C4-2B (cell line): ENCODE results near the gene EDDM3A.

ENCODE experiments used
- ZFX ChIP-seq: fragments of 450-650 bp; IDR thresholded peaks from 2 replicates; pipeline ENCODE4 v1.6.1; 2017
- TF ChIP-seq, protein P1 (sequence below): fragments of 450-650 bp; conservative IDR thresholded peaks from 2 replicates; pipeline ENCODE4 v1.5.1; 2017; ENCODE audit warnings: mild to moderate bottlenecking

DNA sequence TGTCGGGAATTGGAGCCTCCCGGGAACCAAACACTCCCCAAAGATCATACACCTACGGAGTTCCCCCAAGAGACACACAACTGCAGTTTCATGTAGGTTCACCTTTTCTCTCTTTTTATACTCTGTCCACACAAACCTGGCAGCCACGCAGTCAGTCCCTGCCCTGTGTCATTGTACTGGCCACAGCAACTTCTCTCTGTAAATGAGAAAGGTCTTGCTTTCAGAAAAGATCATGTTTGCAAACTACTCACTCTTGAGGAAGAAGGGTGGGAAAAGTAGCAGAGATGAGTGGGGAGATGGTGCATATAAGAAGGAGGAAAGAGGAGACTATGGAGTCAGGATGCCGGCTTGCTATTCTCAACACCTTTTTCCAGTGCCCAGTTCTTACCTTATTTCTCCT is 46.8 kb upstream of the EDDM3A start:
- TF ChIP-seq, protein P1, sequence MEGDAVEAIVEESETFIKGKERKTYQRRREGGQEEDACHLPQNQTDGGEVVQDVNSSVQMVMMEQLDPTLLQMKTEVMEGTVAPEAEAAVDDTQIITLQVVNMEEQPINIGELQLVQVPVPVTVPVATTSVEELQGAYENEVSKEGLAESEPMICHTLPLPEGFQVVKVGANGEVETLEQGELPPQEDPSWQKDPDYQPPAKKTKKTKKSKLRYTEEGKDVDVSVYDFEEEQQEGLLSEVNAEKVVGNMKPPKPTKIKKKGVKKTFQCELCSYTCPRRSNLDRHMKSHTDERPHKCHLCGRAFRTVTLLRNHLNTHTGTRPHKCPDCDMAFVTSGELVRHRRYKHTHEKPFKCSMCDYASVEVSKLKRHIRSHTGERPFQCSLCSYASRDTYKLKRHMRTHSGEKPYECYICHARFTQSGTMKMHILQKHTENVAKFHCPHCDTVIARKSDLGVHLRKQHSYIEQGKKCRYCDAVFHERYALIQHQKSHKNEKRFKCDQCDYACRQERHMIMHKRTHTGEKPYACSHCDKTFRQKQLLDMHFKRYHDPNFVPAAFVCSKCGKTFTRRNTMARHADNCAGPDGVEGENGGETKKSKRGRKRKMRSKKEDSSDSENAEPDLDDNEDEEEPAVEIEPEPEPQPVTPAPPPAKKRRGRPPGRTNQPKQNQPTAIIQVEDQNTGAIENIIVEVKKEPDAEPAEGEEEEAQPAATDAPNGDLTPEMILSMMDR: no peak
- no peak for TF ChIP-seq ZFX
